GM12865 (cell line): Measurements from ENCODE around the gene THRSP.
"Not testable (repeated sequence)": the region's sequence is repeated elsewhere in the genome, so short reads cannot be mapped to it uniquely, and the experiment has no call there.

Source experiments
- DNase-seq: peaks from one replicate; pipeline ENCODE4 v3.0.0; 2010; ENCODE audit warnings: low read depth
- H3K4me3 ChIP-seq: 2 replicates; pipeline ENCODE4 v1.5.1; 2011; ENCODE audit warnings: mild to moderate bottlenecking, low read depth, low read length, control low read depth
- CTCF ChIP-seq: IDR thresholded peaks from 2 replicates; pipeline ENCODE4 v1.5.1; 2011; ENCODE audit warnings: low read length, control low read depth, low read depth, inconsistent platforms; ENCODE audit not compliant: insufficient read depth; ENCODE audit errors: missing control alignments

THRSP gene

DNA sequence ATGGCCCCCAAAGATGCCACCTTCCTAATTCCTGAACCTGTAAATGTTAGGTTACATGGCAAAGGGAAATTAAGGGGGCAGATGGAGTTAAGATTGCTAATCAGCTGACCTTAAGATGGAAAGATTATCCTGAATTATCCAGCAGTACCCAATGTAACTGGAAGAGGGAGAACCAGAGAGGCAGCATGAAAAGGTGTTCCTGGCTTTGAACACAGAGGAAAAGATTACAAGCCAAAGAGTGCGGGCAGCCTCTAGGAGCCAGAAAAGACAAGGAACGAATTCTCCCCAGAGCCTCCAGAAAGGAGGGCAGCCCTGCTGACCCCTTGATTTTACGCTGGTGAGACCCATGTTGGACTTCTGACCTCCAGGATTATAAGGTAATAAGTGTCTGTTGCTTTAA lies 15.1 kb upstream of the THRSP start:
- no peak for TF ChIP-seq CTCF
- H3K4me3 ChIP-seq = no peak overlapping the region
- no peak for DNase-seq

- no peak for TF ChIP-seq CTCF
These were observed 14.3 kb upstream of the THRSP start for GRCh38 chr11:78049348-78049747.

GRCh38 chr11:78050964-78051831 lies 12.5 kb upstream of the THRSP start:
- no peak overlapping the region for H3K4me3 ChIP-seq
- no peak for DNase-seq

More at GRCh38 chr11:78049348-78049747, 14.3 kb upstream of the THRSP start:
- DNase-seq = no peak
- no peak overlapping the region for H3K4me3 ChIP-seq

DNA sequence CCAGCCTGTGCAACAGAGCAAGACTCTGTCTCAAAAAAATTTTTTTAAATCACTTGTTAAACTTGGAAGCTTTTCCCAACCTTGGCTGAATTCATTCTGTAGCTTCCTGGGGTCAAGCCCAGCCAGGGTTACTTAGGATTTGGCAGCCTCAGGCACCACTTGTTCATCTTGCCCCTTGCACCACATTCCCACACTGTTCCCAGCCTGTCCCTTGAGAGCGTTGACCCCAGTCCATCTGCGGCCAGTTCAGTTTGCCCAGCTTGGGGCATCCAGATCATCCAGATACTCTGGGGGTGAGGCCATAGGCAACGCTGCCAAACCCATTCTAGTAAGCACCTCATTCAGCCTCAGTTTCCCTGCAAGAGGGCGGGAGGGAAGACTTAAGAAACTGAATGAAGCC lies 8.7 kb upstream of the THRSP start:
- no peak for TF ChIP-seq CTCF
- DNase-seq = no peak
- H3K4me3 ChIP-seq = no peak overlapping the region

More at GRCh38 chr11:78050964-78051831, 12.5 kb upstream of the THRSP start:
- no peak for TF ChIP-seq CTCF

DNA sequence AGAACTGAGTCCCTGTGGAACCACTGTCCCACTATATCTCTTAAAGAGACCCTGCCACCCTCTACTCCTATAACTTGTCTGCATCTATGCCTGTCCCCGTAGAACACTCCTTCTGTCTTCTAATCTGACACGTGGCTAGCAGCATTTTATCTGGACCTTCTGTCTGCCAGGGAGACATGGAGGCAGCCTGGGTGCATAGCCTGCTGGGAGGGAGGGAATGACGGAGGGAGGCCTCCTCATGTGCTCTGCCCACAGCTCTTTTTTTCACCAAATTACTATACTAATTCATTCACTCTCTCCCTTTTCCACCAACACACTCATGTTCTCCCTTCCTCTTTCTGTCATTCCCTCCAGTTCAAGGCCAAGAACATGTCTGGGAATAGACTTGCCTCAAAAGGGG lies 7.6 kb upstream of the THRSP start:
- no peak for DNase-seq
- H3K4me3 ChIP-seq = no peak overlapping the region
- TF ChIP-seq CTCF = no peak

DNA sequence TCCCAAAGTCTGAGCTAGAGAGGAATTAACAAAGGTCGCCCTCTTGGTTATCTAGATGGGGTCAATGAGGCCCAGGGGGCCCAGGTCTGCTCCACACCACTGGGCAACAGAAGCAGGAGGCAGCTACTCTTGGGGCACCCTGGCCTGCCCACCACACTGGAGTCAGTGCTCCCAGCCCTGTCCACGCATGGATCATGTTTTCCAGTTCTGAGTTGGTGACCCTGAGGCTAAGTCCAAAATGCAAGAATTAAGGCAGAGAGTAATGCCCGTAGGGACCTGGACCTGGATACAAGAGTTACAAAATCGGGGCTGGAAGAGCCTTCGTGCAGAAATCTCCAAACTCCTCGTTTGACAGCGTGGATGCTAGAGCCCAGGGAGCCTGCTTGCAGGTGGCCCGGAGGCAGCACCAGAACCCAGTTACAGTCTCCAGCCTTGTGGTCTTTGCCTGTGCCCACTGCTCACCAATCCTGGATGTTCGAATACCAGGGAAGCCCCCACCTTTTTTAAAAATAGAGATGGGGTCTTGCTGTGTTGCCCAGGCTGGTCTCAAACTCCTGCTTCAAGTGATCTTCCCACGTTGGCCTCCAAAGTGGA lies 6.1 kb upstream of the THRSP start:
- H3K4me3 ChIP-seq = no peak overlapping the region
- no peak for DNase-seq
- TF ChIP-seq CTCF = no peak

DNA sequence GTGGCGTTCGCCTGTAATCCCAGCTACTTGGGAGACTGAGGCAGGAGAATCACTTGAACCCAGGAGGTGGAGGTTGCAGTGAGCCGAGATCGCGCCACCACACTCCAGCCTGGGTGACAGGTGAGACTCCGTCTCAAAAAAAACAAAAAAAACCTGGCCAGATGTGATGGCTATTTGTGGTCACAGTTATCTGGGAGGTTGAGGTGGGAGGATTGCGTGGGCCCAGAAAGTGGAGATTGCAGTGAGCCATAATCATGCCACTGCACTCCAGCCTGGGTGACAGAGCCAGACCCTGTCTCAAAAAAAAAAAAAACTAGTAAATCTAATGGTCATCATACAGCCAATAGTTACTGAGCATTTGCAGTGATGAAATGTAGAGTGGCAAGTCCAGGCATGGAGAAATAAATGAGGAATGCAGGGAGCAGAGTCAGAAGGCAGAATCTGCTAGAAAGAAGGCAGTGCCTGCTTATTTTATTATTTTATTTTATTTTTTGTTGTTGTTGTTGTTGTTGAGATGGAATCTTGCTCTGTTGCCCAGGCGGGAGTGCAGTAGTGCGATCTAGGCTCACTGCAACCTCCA lies 3.8 kb upstream of the THRSP start:
- DNase-seq, H3K4me3 ChIP-seq: not testable (repeated sequence)
